ENCODE results near the gene ASB2. TPM values are rescaled to one million over a fixed set of nuclear protein-coding genes. Genes with fewer than 3 reads are reported as not detected.

The ASB2 gene
- total and polyA plus RNA-seq, 10 donors: 6.6 to 18.0 (median 11.3) TPM

GRCh38 chr14:93989939-93990338, 13.6 kb upstream of the ASB2 start:
- H3K4me3 ChIP-seq: no peak overlapping the region
- H3K36me3 ChIP-seq: no peaks in the 10 kb centered on the region
- TF ChIP-seq POLR2A (IDR thresholded peaks at IDR 0.05): no peak
- intact Hi-C loops (cut with DNase I; ENCODE audit: low total_unique reads): no loop called here
- H3K27ac ChIP-seq: no peak overlapping the region
- WGBS, 5 donors: 52 to 62% (median 54%) methylated on average over 4 of the region's 4 CpGs
- DNase-seq: no peak
- H3K27me3 ChIP-seq (replicated peaks in 1 of 7): peaks cover 0 to 31% (median 0%) of the 10 kb centered on the region in 7 donors
- H3K4me1 ChIP-seq: no peaks in the 10 kb centered on the region
- no peaks in the 10 kb centered on the region for H3K9me3 ChIP-seq

- H3K4me1 ChIP-seq: no peaks in the 10 kb centered on the region
- no peaks in the 10 kb centered on the region for H3K9me3 ChIP-seq
- no peak for DNase-seq
- intact Hi-C loops (cut with DNase I; ENCODE audit: low total_unique reads): no loop called here
- WGBS, 5 donors: 72 to 86% (median 77%) methylated on average over 3 of the region's 3 CpGs
- H3K27ac ChIP-seq: no peak overlapping the region
- H3K27me3 ChIP-seq (replicated peaks in 1 of 7): peaks cover 0 to 47% (median 0%) of the 10 kb centered on the region in 7 donors
- TF ChIP-seq, protein P1, sequence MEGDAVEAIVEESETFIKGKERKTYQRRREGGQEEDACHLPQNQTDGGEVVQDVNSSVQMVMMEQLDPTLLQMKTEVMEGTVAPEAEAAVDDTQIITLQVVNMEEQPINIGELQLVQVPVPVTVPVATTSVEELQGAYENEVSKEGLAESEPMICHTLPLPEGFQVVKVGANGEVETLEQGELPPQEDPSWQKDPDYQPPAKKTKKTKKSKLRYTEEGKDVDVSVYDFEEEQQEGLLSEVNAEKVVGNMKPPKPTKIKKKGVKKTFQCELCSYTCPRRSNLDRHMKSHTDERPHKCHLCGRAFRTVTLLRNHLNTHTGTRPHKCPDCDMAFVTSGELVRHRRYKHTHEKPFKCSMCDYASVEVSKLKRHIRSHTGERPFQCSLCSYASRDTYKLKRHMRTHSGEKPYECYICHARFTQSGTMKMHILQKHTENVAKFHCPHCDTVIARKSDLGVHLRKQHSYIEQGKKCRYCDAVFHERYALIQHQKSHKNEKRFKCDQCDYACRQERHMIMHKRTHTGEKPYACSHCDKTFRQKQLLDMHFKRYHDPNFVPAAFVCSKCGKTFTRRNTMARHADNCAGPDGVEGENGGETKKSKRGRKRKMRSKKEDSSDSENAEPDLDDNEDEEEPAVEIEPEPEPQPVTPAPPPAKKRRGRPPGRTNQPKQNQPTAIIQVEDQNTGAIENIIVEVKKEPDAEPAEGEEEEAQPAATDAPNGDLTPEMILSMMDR (IDR thresholded peaks at IDR 0.05 in 8 of 11, conservative IDR thresholded peaks at IDR 0.05 in 3 of 11): no peak
- TF ChIP-seq POLR2AphosphoS5 (IDR thresholded peaks at IDR 0.05): no peak
- TF ChIP-seq POLR2A (IDR thresholded peaks at IDR 0.05): no peak
- H3K36me3 ChIP-seq: no peaks in the 10 kb centered on the region
- H3K4me3 ChIP-seq: no peak overlapping the region
These were observed 11.6 kb upstream of the ASB2 start for GRCh38 chr14:93987815-93988476.

GRCh38 chr14:93987376-93987775, 11.0 kb upstream of the ASB2 start:
- Histone ChIP-seq H3K4me3 (no peak overlapping the region), H3K36me3 (no peaks in the 10 kb centered on the region), H3K4me1 (no peaks in the 10 kb centered on the region), H3K27ac (no peak overlapping the region), H3K9me3 (no peaks in the 10 kb centered on the region), H3K27me3 (replicated peaks in 1 of 7) (peaks cover 0 to 53% (median 0%) of the 10 kb centered on the region in 7 donors)
- TF ChIP-seq POLR2AphosphoS5 (IDR thresholded peaks at IDR 0.05): no peak
- no peak for TF ChIP-seq POLR2A (IDR thresholded peaks at IDR 0.05)
- TF ChIP-seq, protein P1 (IDR thresholded peaks at IDR 0.05 in 8 of 11, conservative IDR thresholded peaks at IDR 0.05 in 3 of 11): no peak
- 79 to 87% (median 84%) methylated on average over 12 of the region's 12 CpGs for WGBS, 5 donors
- no peak for DNase-seq
- intact Hi-C loops (cut with DNase I; ENCODE audit: low total_unique reads): no loop called here

GRCh38 chr14:93986955-93987354, 10.6 kb upstream of the ASB2 start:
- H3K9me3 ChIP-seq: no peaks in the 10 kb centered on the region
- DNase-seq: no peak
- peaks cover 0 to 57% (median 0%) of the 10 kb centered on the region in 7 donors for H3K27me3 ChIP-seq (replicated peaks in 1 of 7)
- H3K4me1 ChIP-seq: no peaks in the 10 kb centered on the region
- H3K4me3 ChIP-seq: no peak overlapping the region
- WGBS, 5 donors: 68 to 87% (median 77%) methylated on average over 2 to 9 of the region's 9 CpGs
- H3K36me3 ChIP-seq: no peaks in the 10 kb centered on the region
- intact Hi-C loops (cut with DNase I; ENCODE audit: low total_unique reads): no loop called here
- H3K27ac ChIP-seq: no peak overlapping the region
- TF ChIP-seq POLR2A (IDR thresholded peaks at IDR 0.05) (no peak), POLR2AphosphoS5 (IDR thresholded peaks at IDR 0.05) (no peak)
- TF ChIP-seq, protein P1 (IDR thresholded peaks at IDR 0.05 in 8 of 11, conservative IDR thresholded peaks at IDR 0.05 in 3 of 11): no peak
